Nucleus accumbens (tissue), 56 donors: Measurements from ENCODE around the gene MTSS2.

Source experiments
- DNase-seq, 56 donors: peaks; one replicate each; lab custom pipeline; 2025; lab: John Stamatoyannopoulos, UW

MTSS2 gene

DNA sequence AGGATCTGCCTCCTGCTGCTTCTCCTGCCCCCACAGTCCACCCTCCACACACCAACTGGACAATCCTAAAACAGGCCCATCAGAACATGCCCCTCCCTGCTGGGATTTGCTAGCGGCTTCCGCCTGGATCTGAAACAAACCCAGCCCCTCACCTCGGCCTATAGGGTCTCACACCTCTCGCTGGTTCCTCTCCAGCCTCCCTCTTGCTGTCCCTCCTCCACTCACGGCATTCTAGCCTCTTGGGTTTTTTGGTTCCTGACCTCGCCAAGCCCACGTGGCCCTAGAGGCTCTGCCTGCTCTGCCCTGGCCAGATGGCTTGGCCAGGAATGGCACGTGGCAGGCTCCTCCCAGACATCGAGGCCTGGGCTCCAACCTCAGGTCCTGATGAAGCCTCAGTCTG lies 15.7 kb upstream of the MTSS2 start:
- no peak for DNase-seq

DNA sequence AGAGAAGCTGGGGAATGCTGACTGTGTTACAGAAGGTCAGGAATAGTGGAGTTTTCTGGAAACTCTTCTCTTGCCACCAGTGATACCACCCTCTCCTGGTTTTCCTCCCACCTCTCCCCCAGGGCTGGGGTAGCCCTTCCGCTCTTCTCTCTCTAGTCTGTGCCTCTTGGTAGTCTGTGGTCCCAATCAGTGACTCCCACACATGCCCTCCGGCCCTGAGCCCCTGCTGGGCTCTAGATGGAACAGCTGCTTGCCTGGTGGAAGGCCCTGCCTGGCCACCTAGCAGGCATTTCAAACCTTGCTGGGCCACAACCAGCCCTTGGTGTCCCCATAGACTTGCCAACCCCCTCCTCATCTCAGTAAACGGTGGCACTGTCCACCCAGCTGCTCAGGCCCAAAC lies 15.2 kb upstream of the MTSS2 start:
- DNase-seq, result no peak

DNA sequence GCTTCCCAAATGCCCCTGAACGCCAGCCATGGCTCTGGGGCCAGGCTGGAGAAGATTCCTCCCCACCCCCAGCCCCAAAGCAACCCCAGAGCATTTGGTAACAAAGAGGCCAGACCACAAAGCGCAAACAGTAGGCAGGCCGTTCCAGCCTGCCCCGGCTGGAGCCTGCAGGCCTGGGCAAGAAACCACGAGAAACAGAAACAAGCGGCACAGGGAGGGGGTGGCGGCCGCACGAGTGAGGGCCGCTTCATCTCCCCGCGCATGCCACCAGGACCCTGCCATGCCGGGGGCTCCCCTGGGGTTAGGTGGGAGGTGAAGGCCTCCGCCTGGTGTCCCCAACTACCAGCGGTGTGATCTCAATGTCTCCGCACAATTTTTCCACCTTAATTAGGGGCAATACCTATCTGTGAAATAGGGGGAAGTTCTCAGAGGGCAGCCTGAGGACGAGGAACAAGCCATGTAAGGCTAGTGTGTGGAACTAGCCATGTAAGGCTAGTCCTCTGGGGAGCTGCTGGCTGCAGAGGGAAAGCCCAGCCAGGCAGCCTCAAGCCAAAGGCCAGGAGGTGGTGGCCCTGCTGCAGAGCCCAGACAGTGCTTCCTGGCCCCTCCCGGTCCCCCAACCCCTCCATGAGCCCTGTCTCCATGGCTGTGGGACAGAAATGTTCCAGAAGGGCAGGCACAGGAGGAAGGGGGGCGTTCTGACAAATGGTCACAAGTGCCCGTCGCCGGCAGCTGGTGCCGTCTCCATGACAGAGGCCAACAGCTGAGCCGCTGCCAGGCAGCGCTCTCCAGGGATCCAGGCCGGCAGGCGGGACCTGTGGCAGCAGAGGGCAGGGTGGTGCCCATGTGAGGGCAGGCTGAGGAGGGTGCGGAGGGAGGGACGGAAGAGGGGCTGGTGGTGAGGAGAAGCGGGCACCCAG lies 14.5 kb upstream of the MTSS2 start:
- peak in 55 of 56 donors; percentile 20 to 92 (median 72) for DNase-seq

DNA sequence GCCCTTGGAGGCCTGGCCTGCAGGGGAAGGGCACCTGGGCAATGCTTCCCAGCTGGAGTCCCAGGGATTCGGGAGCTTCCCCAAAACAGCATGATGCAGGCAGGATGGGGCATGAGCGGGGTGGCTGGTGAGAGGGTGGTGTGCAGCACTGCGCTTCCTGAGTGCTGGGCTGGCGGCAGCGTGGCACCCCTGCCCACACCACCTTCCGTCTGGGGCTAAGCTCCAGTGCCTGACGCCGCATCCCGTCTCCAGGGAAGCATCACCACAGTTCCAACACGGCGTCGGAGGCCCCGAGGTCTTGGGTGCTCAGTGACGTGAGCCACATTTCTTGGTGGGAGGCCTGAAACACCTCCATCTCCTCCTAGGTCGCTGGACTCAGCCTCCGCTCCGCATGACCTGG lies 13.8 kb upstream of the MTSS2 start:
- peak in 1 of 56 donors; percentile 67 for DNase-seq

DNA sequence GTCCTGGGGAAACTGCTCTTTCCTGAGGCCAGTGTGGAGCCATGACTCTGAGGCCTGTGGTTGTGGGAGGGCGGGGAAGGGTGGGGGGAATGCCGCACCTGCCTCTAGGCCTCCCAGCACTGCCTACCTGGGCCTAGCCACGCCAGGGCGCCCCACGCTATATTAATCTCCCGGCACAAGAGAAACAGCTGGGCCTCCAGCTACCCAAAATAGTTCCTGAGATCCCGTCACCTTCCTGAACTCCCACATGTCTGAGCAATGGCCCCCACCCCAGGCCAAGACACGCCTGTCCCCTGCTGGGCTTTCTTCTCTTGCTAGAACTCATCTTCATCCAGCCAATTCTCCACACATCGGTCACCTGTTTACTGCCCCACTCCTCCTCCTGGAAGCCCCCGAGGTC lies 13.0 kb upstream of the MTSS2 start:
- DNase-seq, result no peak

DNA sequence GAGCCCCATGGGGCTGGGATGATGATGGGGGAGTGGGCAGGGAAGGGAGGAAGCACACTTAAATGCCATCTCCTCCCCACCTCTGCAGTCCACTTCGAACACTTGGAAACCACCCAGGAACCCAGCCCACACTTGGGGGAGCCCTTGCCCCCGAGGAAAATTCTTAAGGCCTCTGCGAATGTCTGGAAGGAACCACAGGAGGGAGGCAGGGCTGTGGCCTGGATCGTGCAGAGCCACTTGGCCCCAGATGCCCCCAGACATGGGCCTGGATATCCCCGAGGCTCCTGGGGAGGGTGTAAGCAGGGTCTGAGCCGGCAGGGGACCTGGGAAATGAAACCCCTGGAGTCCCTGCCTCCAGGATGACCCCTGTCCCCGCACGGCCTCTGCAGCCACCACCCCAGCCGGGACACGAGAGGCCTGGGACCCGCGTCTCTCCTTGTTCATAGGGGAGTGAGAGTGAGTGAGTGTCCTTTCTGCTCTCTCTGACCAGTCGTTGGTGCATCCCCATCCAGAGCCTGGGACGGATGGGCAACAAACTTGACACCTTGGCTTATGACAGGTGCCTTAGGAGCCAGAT lies 11.8 kb upstream of the MTSS2 start:
- no peak for DNase-seq

DNA sequence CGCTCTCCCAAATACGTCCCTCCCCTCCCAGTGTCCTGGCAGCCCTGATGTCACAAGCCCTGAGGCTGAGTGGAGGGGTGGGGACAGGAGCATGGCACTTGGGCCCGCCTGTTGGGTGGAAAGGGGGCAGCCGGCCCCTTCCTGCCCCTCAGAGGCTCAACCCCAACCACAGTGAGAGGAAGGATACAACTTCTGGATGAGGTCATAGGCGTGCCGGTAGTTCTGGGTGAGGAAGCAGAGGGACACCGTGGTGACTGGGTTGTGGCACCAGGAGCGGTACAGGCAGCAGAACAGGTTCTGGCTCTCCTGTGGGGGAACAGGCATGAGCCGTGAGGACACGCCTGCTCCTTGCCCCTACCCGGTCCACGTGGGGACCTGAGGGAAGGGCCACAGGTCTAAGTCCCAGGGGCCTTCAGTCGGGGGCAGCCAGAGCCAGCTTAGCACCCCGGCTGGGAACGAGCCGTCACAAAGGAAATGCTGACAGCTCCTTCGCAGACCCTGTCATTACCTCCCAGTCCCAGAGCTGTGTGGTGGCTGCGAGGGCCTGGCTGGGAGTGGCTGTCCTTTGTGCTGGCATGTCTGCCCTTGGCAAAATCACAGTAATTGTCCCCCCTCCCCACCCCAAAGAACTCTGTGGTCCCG lies 11.2 kb upstream of the MTSS2 start:
- no peak for DNase-seq

DNA sequence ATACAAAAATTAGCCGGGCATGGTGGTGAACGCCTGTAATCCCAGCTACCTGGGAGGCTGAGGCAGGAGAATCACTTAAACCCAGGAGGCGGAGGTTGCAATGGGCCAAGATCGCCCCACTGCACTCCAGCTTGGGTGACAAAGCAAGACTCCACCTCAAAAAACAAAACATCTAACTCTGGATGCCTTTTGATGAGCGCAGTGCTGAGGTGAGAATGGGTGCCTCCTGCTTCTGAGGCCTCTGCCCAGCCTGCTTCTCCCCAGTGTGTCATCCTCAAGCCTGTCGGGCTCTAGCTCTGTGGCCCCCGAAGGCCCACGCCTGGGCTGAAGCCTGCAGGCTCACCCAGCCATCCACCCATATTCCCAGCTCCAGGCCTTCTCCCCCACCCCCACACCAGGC lies 10.5 kb upstream of the MTSS2 start:
- DNase-seq, result no peak

DNA sequence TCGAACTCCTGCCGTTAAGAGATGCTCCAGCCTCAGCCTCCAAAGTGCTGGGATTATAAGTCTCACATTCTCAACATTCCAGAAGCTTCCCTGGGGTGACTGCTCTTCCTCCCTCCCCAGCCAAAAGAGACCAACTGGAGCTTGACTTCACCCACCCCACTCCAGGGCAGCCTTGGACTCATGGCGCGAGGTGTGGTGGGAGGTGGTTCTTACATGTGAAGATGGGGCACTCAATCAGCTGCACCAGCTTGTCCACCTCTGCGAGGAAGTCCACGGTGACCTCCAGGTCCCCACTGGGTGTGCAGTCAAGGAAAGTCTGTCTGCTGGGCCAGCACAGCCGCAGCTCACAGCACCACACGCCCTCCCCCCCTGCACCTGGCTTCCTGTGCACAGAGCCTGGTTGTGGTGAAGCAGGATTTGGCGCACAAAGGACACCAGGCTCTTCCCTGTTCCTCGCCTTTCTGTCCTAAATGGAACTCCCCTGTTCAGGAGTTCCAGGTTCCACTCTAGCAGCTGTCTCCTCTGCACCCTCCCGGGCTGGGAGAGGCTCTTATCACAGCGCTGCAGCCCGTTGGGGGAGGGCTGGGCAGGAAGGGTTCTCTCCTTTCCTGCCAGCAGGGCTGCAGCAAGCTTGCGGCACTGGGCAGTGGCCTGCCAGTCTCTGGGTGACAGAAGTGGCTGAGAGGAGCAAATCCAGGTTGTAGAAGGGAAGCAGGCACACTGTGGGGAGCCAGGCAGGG lies 9.6 kb upstream of the MTSS2 start:
- no peak for DNase-seq

DNA sequence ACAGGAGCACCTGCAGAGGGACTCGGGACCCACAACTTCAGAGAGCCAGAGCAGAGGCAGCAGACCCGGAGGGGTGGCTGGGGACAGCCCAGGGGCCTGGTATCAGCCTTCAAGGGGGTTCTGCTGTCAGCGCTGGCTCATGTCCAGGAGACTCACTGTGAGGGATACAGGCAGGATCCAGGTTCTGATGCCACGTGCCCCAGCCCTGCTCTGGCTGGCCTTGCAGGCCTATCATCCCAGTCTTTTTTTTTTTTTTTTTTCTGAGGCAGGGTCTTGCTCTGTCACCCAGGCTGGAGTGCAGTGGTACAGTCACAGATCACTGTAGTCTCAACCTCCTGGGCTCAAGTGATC lies 9.0 kb upstream of the MTSS2 start:
- DNase-seq, result no peak

DNA sequence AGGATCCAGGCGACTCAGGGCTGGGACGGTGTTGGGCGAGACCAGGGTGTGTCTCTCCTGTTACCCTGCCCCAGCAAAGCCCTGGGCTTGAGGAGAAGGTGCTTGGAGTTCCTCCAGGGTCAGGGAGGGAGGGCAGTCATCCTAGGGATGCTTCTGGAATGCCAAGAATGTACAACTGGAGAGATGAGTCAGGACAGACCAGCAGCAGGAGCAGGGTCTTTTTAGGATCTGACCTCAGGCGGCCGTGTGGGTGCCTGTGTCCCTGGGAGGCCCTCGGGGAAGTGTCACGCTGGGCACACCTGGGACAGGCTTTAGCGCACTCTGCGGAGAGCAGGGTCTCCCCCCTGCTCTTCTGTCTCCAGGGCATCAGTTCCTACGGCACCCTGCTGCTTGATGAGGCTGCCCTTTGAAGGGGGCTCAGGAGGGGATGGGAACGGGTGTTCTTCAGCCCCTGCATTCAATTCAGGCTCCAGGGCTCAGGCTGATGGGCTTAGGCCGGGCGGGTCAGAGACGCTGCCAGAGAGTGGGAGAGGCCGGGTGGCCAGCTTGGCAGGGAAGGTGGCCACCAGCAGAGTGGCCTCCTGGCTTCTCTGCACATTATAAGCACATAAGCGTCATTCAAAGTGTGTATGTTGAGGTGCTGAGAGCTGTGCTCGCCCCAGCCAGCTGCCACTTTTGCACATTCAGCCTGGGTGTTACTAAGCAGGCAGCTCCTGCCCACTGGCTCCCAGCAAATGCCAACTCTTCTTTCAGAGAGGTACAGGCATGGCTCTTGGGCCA lies 8.4 kb upstream of the MTSS2 start:
- no peak for DNase-seq

DNA sequence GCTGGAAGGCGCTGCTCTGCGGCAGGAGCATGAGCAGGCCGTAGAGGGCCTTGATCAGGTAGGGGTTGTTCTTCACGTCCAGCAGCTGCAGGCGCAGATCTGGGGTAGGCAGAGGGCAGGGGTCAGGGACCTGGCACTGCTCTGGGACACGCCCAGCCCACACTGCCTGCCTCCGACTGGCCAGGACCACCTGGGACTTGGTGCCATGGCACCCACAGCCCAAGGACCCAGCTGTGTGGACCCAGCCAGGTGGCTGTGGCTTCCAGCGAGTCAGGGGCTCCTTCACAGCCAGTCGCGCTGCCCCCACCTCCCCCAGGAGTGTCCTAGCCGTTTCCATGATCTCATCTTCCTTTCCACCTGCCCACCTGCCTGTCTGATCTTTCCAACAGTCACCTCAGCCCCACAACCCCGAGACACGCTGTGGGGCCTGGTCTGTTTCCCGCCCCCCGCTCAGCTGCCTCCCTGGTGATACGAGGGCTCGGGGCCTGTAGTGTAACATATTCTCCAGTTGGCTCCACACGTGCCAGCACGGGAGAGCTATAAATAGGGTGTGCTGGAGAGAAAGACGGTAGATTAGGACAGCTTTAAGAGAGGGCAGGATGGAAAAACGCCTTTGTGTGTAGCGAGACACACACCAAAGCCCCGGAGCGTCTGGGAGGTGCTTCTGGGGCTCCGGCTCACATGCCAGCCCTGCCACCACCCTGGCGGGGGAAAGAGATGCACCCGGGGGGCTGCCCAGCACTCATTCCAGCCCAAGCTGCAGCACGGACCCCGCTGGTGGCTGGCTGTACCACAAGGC lies 7.2 kb upstream of the MTSS2 start:
- no peak for DNase-seq

DNA sequence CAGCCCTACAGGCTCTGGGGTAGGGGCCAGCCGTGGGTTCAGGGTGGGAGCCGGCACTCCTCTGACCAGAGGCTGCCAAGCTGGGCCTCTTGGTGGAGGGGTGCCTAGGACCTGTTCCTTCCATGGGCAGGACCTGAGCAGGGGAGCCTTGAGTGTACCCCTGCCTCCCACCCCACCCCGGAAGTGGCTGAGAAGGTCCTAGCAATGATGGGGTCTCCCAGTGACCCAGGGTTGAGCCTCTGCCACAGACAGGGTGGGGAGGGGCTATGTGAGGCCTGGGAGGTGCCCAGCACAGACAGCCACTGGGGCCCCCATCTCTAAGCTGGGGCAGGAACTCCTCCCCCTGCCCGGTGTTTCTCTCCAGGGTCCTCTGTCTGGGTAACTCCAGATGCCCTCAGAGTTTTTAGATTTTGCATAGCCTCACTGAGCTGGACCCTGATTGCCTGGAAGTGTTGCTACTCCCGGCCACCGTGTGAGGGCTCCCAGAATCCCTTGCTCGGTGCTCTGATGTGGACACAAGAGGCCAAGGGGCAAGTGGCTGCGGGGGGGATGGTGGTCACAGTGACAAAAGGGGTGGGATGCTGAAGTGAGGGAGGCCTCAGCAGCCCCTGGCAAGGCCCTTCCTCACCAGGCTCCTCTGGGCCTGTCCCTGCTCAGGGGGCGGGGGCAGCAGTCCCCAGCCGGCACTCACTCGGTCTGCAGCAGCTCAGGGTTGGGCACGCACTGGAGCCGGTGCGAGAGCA lies 6.4 kb upstream of the MTSS2 start:
- DNase-seq, result peak in 1 of 56 donors; percentile 63

DNA sequence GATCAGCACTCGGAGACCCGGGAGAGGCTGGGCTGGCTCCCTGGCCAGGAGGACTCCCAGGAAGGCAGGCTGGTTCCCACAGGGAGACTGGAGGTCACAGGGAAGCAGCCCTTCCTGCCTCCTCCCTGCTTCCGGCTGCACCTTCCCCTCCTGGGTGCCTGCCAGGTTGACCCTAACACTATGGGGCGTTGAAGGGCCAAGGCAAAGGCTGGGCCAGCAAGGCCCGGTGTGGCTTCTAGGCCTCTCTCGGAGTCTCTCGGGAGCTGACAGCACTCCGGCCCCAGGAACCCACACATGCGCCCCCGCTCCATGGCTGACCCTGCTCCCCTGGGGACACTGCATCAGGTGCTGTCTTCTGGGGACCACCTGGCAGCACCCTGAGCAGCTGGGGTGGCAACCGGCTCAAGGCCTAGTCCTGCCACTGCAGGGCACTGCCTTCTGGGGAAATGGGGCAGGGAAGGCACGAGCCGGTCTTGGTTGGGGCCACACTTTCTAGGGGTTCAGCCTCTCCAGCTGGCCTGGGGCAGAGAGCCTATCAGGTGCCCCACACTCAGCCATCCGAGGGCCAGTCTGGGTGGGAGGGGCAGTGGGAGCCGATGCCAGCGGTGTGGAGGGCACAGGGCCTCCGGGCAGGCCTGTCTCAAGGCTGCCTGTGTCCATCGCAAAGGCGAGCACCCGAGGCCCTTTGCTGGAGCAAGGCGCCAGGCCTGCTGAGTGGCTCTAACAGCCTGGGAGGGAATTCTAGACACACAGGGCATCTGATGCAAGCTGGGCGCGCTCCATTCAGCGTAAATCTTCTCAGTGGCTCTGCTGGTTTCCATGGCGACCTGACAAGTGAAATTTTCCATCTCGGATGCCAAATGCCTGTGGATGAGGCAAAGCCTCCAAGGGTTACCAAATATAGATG lies 5.6 kb upstream of the MTSS2 start:
- DNase-seq, result peak in 51 of 56 donors; percentile 34 to 95 (median 75)

DNA sequence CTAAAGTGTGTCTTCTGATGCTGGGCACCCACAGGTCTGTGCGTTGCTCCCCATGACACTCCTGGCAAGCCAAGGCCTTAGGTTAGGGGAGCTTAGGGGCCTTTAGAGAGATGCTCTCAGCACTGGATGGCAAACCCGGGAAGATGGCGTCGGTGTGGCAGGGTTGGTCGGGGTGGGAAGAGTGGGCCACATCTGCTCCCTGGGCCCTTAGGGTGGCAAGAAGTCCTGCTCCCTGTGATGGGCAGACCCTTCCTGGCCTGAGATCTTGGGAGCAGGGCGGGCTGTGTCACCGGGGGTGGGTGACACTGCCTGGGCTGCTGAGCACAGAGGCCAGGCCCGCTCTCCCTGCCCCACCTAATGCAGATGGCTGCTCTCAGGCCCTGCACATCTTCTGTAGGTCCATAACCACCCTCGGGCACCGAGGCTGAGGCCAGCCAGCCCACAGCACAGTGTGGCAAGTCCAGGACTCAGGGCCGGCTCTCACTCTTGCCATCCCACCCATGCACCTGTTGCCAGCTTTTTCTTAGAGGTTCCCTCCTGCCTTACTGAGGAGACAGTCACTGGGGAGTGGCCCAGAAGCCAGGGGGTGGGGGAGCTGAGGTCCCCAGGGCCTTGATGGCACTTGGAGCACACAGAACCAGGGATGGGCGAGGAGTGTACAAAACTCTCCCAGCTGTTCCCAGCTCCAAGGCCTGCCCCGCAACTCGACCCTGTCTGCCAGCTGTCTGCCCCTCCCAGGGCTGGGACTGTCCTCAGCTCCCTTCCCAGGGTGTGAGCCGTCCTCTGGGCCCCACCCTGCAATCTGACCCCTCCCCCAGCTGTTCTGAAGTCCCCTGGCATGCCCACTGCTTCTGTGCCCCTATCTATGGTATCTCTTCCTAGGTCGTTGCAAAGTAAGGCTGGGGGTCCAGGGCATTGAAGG lies 4.4 kb upstream of the MTSS2 start:
- no peak for DNase-seq
